GM12892 (cell line): ENCODE results near the gene AKR7A2.

Experiments
- POLR2A ChIP-seq: IDR thresholded peaks from 2 replicates; pipeline ENCODE4 v1.6.1; 2011; ENCODE audit warnings: low read depth, low read length, control low read depth
- POLR2AphosphoS5 ChIP-seq: IDR thresholded peaks from 2 replicates; pipeline ENCODE4 v1.6.1; 2011; ENCODE audit warnings: low read depth, low read length, control low read depth
- TAF1 ChIP-seq: IDR thresholded peaks from 2 replicates; pipeline ENCODE4 v1.6.1; 2011; ENCODE audit warnings: low read depth, mild to moderate bottlenecking, control low read depth, low read length, borderline replicate concordance

- TF ChIP-seq POLR2A (no peak), TAF1 (no peak), POLR2AphosphoS5 (no peak; the same call in 1 of the 2 replicates)
These were observed 14.2 kb upstream of the AKR7A2 start for GRCh38 chr1:19325958-19326747.
